NCI-H1105 treated with DMSO at 0.1 percent for 48 hours (cell line): ENCODE measurements around the gene LAMA5.

Experiments
- DNase-seq: peaks from one replicate; lab custom pipeline; 2025; lab: John Stamatoyannopoulos, UW

Gene LAMA5

DNA sequence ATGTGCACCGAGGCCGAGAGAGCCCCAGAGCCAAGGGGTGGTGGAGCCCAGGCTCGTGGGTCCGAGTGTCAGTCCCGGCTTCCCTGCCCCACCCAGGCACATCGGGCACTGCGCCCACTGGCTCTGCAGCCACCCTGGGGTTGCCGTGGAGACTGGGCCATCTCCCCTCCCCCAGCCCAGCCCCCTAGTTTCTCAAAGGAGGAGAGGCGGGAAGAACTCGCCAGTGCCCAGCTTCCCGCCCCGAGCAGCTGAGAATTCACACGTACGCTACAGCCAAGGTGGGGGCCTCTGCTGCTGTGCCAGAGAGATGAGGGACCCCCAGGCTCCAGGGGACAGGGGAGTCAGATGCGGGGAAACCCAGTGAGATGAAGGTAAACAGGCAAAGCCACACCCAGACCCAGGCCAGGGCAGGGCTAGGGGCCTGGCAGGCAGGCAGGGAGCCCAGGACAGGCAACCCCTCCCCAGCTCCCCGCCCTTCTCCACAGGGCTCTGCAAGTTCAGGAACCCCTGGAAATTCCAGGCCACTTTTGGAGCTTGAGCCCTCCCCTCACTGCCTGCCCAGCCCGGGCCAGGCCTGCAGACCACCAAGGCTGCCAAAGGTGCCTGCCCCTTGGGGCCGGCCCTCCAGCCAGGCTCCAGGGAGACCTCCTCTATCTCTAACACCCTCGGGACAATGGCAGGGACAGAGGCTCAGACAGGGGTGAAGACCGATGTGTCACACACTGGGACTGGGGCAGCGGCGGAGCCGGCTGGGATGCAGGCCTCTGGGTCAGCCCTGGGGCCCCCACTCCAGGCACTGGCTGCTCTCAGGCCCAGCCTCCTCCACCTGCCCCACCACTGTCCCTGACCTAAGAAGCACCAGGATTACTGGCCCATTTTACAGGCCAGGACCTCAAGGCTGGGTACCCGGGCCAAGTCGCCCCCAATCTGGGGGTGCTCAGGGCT, 6.0 kb downstream of the LAMA5 start:
- DNase-seq: no peak

DNA sequence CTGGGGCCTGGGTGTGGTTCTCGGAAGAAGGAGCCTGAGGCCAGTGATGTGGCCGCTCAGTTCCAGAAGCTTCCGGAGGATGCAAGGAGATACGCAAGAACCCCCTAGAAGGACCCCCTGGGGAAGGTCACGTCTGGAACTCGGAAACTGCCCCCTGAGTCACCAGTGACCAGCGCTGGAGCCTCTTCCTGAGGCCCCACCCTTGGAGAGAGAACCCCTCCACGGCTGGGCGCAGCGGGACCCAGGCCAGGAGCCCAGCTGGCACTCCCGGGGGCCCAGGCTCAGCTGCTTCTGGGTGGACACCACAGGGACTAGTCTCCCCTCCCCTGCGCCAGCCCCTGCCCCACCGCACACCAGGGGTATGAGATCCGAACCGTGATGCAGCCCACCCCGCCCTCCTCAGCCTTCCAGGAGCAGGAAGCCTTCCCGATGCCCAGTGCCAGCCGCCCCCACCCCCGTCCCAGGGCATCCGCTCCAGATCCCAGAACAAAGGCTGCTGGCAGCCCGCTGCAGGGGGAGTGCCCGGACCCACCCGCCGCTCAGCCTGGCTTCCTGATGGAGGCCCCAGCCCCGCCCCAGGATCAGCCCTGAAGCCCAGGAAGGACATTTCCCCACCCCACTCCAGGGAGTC, 7.5 kb downstream of the LAMA5 start:
- no peak for DNase-seq

DNA sequence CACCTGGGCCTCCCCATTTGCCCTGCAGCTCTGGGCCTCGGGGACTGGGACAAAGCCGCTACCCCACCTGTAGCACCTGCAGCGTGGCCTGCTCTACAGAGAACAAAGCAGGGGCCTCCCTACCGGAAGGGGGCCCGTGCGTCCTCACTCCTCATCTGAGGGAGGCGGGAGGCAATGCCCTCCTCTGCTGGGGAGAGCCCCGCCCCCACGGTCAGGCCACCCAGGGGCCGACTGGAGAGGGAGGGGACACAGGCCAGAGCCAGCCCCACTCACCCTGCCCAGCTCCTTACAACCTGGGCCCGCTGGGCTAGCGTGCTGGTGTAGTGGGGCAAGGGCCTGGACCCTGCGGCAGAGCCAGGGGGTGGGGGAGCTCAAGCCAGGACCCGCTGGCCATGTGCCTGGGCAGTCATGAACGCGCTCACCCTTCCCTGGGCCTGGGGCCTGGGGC, 8.0 kb downstream of the LAMA5 start:
- DNase-seq: no peak

DNA sequence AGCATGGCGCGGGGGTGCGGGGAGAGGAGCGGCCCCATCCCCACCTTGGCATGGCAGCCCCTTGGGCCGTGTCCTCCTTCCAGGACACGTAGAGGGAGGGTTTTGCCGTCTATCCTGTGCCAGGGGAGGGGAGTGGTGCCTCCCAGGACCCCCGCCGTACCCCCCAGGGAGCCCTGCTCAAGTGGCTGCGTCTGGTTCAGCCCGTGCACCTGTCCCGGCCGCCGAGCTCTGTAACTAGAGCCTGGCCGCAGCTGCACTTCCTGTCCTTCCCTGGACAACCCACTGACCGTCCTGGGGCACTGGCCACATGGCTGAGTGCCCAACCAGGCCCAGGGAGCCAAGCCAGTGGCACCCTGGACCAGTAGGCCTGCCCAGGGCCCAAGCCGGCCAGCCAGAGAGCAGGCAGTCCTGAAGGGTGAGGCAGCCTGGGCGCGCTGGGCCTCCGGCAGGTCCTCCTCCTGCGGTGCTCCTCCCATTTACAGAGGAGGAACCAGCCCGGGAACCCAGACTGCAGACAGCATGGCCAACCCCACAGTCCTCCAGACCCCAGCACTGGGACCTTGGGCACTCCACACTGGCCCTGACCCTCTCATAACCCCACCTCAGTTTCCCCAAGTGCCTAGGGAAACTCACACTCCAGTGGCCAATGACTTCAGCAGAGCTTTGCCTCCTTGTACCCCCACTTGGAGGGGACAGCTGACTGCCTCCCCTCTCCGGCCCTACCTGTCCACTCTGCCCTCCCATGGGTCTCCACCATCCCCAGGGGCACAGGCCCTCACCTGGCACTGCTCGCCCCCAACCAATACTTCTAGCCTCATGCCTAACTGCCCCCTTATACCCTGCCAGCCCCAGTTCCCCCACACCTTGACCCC, 8.7 kb downstream of the LAMA5 start:
- no peak for DNase-seq

DNA sequence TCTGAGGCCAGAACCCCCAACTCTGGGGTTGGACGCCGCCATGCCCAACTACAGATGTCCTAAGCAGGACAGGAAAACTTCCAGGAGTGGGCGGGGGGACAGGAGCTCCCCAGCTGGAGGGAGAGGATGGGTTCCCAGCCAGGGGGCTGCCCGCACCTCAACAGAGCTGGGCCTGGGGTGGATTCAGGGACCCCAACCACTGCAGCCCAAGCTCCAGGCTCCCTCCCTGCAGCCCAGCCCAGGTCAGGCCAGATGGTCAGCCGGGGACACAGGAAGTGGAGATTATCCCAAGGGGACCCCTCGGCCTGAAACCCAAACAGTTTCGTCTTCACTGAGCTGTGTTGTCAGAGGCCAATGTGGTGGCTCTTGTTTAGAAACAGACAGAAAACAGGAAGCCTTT, 9.4 kb downstream of the LAMA5 start:
- DNase-seq: no peak

DNA sequence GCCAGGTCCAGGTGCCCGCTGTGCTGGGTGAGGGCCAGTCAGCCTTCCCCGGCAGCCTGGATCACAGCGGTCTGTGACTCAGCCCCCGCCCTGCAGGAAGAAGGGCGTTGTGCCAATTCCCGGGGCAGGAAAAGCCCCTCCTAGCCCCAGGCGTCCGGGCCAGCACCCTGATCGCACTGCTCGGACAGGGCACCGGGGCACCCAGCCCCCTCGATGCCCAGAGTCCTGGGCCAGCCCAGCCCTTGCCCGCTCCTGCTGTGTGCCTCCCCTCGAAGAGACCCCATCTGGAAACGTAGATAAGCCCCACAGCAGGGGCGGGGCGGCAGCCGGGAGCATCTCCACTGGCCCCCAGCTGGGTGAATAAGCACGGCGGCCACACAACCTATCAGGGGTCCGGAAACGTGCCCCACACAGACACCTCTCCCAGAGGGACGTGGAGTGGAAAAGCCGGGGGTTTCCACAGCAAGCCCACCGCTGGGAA, 9.9 kb downstream of the LAMA5 start:
- DNase-seq: no peak

DNA sequence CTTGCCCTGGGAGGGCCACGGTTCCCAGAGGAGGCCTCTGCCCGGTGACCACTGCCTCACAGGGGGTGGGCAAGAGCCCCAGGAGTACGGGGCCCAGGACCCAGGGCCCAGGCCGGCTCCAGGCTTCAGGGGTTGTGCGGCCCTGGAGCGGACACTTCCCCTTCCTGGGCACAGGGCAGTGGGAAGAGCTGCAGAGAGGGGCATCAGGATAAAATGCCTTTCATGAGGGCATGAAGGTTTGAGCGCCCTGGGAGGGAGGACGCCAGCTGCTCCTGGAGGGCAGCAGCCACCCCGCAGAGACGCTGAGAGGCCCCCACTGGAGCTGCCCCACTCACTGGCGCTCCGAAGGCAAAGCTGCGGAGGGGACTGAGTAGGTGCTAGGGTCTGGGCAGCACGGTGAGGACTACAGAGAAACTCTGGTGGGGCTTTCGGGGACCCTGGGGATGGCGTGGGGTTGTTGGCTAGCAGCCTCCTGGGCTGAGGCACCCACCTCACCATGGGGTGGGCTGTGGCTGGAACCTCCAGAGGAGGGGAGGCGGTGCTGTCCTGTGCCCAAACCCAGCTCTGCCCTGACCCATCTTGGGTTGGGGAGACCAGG, 10.4 kb downstream of the LAMA5 start:
- no peak for DNase-seq

DNA sequence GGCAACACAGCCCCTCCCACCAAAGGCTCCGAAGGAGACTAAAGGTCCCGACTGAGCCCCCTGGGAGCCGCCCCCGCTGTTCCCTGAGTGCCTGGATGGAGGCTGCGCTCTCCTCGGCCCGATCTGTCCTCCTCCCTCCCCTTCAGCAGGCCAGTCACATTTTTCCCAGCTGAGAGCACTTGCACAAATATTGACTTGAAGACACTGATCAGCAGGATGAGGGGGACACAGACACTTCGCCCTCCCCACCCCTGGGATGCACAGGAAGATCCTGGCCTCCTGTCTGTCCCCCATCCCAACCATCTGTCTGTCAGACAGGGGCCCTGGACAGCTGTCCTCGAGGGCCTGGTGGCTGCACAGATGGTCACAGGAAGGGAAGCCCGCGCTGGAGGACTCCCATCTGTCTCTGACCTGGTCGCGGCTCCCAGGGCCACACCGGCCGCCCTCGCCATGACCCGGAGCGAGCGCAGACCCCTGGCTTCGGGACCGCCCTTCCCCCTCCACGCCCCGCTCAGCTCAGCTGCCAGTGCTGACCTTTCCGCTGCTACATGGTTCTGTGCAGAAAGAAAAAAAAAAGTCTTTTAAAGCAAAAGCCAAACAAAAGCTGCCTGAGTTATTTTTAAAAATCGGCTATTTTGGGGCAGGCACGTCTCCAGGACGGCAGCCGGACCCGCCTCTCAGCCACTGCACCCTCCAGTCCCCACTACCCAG, 11.1 kb downstream of the LAMA5 start:
- no peak for DNase-seq

DNA sequence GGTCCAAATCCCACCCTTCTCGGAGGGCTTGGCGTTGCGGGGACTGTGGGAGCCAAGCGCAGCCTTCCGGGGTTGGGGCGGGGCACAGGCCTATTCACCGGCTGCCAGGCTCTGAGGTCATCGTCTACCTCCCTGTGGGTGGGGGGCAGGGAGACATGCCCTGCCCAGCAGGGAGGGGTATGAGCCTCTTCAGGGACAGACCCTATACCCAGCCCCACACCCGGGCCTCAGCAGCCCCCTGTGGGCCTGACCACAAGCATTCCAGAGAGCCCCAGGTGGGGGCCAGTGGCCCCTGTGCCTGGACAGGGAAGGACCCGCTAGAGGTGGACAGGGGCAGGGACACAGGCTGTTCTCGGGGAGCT, 11.6 kb downstream of the LAMA5 start:
- no peak for DNase-seq

DNA sequence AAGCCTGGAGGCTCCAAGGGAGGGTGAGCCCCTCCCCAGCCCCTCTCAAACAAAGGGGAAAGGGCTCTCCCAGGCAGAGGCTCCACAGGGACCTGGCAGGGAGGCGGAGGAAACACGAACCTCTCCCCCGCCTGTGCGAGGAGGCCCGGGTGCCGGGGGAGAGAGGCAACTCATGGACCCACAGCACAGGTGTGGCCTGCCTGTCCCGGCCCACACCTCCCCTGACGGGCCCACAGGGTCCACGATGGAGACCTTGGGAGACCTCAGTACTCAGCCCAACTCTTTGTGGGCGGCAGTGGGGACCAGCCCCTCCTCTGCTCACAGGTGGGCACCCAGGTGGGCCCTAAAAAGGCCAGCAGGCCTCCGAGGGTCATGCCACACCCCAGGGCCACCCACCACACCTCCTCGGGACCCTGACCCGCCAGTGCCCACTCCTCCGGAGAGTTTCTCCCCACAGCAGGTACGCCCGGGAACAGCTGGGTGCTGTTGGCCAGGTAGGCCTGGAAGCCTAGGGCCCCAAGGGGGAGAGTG, 12.2 kb downstream of the LAMA5 start:
- no peak for DNase-seq

DNA sequence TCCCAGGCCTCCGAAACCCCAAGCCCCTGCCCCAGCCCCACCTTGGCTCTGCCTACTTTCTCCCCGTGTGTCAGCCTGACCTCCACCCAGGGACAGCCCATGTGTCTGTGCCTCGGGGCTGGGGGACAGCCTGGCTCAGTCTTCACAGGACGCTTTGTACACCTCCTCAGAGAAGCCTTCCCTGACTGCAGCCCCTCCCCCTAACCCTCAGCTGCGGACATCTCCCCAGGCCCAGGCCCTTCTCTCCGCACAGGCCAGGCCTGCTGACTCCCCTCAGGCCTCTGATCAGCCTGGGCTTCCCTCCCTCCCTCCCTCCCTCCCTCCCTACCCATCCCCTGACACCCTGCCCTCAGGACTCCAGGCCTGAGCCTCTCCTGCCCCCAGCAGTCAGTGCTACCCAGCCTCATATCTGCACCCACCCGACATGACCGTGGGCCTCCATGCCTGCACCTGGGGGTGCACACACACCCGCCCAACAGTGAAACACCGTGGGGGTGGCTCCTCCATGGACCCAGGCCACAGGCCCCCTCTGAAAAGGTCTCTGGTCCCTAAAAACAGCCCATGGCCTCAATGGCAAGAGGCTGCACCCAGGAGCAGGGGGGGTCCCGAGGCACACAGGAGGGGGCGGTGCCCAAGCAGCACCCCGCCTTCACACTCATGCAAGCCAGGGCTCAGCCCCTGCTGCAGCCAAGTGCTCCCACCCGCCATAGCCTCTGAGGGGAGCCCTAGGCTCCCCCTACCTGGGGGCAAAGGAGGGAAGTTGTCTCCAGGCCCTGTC, 12.9 kb downstream of the LAMA5 start:
- no peak for DNase-seq

DNA sequence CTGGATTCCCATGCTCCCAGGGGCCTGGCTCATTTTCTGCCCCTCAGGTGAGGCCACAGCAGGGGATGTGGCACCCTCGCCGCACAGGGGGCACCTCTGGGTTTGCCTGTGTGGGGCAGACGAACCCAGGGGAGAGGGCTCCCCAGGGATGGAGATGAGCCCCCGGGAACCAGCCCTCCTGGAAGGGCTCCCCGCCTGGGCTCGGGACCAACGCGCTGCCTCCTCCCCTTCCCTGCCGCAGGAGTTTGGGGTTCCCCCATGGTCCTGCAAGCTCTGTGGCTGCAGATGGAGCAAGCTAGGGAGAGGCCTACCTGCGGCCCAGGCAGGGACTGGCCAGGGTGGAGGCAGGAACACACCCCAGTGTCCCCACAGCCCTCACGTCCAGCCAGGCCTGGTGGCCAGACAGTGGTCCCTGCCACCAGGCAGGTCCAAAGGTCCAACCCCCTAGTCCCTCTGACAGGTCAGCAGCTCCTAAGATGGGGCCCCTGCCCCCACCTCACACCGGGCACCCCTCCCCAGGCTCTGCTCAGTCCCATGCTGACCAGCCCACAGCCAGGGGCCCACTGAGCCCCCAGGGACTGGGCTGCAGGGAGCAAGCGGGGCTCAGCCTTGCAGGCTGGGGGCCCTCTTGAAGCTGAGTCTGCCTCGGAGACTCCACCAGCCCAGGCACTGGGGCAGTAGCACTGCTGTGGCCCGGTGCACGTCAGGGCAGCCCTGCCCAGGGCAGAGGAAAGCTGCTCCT, 13.7 kb downstream of the LAMA5 start:
- DNase-seq: no peak

DNA sequence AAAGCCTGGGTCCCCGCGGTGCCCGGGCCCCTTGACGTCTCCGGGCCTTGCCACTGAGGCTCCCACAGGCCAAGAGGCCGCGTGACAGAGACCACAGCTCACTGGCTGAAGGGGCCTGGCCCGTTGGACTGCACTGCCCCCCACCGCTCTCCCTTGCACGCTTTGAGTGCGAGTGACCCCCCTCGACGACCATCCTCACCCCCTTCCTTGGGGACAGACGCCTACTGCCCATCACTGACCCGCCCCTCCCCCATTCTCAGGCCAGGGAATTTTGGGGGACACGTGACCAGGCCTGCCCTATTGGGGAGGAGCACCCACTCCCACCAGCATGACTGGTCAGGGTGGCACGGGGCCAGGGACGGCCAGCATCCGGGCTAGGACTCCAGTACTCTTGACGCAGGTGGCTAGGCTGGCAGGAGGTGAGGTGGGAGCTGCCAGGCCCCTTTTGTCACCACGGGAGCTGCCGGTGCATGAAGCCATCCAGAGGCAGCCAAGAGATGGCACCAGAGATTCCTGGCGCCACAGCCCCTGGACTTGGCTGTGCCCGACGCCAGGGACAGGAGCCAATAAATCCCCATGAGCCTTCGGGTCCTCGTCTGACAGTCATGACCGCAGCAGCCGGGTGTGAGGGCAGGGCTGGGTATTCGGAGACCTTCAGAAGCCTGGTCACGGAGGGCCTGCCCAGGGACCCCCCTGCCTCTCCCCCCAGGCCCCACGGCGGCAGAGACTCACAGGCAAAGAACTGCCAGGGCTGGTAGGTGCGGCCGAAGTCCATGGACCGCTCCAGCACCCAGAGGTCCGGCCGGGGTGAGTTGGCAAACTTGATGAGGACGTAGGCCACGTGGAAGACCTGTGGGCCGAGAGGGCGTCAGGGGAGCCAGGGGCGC, 14.5 kb downstream of the LAMA5 start:
- DNase-seq: peak; percentile 82

DNA sequence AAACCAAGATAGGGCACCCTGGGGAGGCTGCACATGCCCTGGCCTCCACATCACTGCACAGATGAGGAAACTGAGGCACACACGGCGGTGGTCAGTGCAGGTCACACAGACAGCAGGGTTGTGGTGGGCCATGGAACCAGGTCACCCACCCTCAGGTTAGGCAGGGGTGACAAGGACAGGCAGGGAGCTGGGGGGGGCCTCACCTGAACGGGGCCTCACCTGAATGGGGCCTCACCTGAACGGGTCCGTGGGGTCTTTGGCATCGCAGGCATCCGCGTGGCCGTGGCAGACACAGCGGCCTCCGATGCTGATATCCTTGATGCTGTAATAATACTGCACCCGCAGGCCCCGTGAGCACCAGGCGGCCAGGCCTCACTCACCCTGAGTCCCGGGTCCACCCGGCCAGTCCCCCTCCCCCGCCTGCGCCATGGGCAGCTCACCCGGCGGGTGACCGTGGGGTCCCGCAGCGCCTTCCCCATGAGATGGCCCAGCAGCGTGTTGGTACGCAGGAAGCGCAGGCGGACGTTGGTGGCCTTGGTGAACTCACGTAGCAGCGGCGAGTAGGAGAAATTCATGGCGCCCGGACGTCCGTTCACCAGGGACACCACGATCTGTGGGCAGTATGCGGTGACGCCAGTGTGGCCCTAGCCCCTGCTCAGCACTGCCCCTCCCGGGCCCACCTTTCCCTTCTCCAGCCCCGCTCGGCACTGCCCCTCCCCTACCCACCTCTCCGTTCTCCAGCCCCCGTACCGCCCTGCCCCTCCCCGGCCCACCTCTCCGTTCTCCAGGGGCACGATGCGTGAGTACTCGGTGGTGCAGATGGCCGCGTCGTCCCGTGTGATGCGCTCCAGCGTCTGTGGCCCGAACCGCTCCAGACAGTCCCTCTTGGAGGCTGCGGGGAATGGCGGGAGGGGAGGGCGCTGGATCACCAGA, 15.4 kb downstream of the LAMA5 start:
- DNase-seq: no peak

DNA sequence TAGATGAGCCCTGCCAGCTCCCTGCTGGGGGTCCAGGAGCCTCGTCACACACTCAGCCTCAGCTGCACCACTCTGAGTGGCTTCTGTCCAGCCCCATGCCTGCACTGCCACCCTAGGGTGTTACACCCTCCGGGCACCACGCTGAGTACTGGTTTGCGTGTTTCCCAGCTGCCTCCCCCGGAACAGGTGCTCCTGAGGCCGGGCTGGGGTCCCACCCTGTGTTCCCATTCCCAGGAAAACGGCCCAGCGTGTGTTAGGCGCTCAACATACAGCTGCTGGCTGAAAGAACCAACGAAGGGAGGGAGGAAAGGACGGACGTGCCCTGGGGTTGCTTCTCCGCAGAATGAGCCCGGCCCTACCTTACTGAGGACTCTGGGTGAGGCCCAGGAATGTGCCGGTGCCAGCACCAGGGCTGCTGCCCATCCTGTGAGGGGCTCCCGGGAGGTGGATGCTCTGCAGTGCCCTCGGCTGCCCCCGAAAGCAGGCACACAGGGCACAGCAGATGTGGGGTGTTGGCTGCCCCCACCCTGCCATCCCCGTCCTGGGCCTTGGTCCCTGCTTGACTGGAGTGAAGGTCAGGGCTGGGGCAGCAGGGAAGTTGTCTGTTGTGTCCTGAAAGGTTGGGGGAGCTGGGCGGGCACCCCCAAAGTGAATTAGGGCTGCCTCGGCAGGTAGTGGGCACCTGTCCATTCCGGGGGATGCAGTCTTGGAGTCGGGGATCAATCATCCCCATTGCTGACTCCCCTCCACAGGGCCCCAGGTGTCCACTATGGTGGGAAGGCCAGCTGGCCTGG, 16.3 kb downstream of the LAMA5 start:
- no peak for DNase-seq

DNA sequence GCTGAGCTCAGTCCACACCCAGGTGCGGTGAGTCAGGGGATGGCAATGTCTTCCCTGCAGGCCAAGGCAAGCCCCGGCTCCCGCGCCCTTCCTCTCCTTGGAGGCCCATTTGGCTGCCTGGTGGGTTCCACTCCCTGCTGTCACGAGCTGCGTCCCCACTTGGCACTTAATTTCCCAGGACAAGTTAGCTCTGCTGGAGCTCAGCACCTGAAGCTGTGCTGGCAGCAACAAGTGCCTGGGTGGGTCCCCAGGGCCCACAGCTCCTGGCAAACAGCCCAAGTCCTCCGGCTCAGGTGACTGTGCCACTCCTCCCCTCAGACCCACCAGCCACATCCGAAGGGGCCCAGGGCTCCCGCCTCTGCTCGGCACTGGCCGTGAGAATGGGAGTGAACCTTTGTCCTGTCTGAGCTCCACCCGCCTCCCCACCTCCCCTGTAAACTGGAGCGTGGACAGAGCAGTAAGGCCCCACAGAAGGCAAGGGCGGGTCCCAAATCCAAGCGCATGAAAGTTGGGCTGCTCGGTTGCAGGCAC, 16.9 kb downstream of the LAMA5 start:
- peak; percentile 75 for DNase-seq
